HepG2 (cell line): ENCODE results near the gene SPTA1. TPM values are rescaled to one million over a fixed set of nuclear protein-coding genes. Genes with fewer than 3 reads are reported as not detected.

Experiments
- ATAC-seq: fragments of 200-7000 bp; cut with Tn5 transposase; 3 replicates; pipeline ENCODE4 v1.9.1; 2020; ENCODE audit warnings: mild to moderate bottlenecking, moderate library complexity
- BruUV-seq: library from RNA; stranded (reverse); fragments of 400-500 nt; replicated peaks from 2 replicates; lab custom pipeline; 2021; lab: Mats Ljungman, UMichigan
- CTCF ChIA-PET: fragments of 300-600 bp; formaldehyde crosslinking; extraction: SDS; loops from one replicate; lab custom pipeline; 2021; ENCODE audit warnings: low total read pairs, inconsistent platforms, low intra/inter-chr PET ratio; lab: Yijun Ruan, JAX
- POLR2A ChIA-PET: fragments of 350-600 bp; sonication (Branson Sonifier 250); formaldehyde crosslinking; loops from one replicate; lab custom pipeline; 2020; ENCODE audit warnings: antibody characterized with exemption, inconsistent platforms; lab: Yijun Ruan, JAX
- DNase-seq: peaks from one replicate; pipeline ENCODE4 v3.0.0-alpha.2; 2015; ENCODE audit warnings: low spot score
- FAIRE-seq: peaks from 3 replicates; lab custom pipeline; 2011; peaks lifted over from hg19 to GRCh38; lab: Jason Lieb, UNC
- H2AFZ ChIP-seq: one replicate; pipeline ENCODE4 v1.6.1; 2011; ENCODE audit warnings: low read length, inconsistent platforms
- H3K27ac ChIP-seq: fragments of 300-600 bp; 3 replicates; pipeline ENCODE4 v1.8.0; 2011; ENCODE audit warnings: mixed run types, mild to moderate bottlenecking, mixed read lengths, low read length, inconsistent platforms; ENCODE audit not compliant: insufficient read depth; ENCODE audit errors: extremely low read length
- H3K27me3 ChIP-seq, 2 experiments: fragments of 200-600 bp in 1 of 2; 2 replicates in 1 of 2; 3 replicates in 1 of 2; pipeline versions ENCODE4 v1.6.0 to v1.8.0; 2011; ENCODE audit warnings: low read length in 2 of 2, mild to moderate bottlenecking in 2 of 2, moderate library complexity in 2 of 2, inconsistent platforms in 1 of 2; ENCODE audit not compliant: insufficient read depth in 2 of 2, control insufficient read depth in 1 of 2
- H3K36me3 ChIP-seq, 2 experiments: fragments of 200-600 bp in 1 of 2; replicated peaks in 1 of 2; 2 replicates in 1 of 2; 3 replicates in 1 of 2; pipeline versions ENCODE4 v1.5.1 to v1.8.0; 2011; ENCODE audit warnings: low read length in 2 of 2, inconsistent platforms in 1 of 2; ENCODE audit not compliant: insufficient read depth in 2 of 2, control insufficient read depth in 1 of 2
- H3K4me1 ChIP-seq: 2 replicates; pipeline ENCODE4 v1.5.1; 2012; ENCODE audit warnings: low read length, inconsistent platforms; ENCODE audit not compliant: insufficient read depth
- H3K4me2 ChIP-seq: 2 replicates; pipeline ENCODE4 v1.6.0; 2011; ENCODE audit warnings: low read depth, low read length, inconsistent platforms
- H3K4me3 ChIP-seq, 3 experiments: fragments of 200-600 bp in 1 of 3; sonication (generic), shearing (Covaris generic) in 1 of 3; replicated peaks in 1 of 3; 2 replicates each; pipeline ENCODE4 v1.5.1; 2011 to 2016; ENCODE audit warnings: low read length in 3 of 3, inconsistent platforms in 2 of 3, low read depth in 2 of 3, mild to moderate bottlenecking in 2 of 3, control low read depth in 1 of 3, mixed read lengths in 1 of 3; ENCODE audit not compliant: insufficient read depth in 1 of 3
- H3K79me2 ChIP-seq: one replicate; pipeline ENCODE4 v1.6.1; 2011; ENCODE audit warnings: low read length, inconsistent platforms; ENCODE audit not compliant: insufficient read depth
- H3K9ac ChIP-seq: 2 replicates; pipeline ENCODE4 v1.6.0; 2011; ENCODE audit warnings: mild to moderate bottlenecking, low read depth, low read length, inconsistent platforms; ENCODE audit not compliant: insufficient read depth
- H3K9me3 ChIP-seq: 2 replicates; pipeline ENCODE4 v1.5.1; 2012; ENCODE audit warnings: mild to moderate bottlenecking, low read length
- H4K20me1 ChIP-seq: 2 replicates; pipeline ENCODE4 v1.6.0; 2011; ENCODE audit warnings: inconsistent platforms, mild to moderate bottlenecking, low read length, moderate library complexity; ENCODE audit not compliant: insufficient read depth
- CCAR2 ChIP-seq: fragments of 200-400 bp; formaldehyde crosslinking; optimal IDR thresholded peaks from 2 replicates; pipeline ENCODE3; 2018; ENCODE audit warnings: low read depth, mild to moderate bottlenecking, low read length, moderate library complexity
- ELF1 ChIP-seq: sonication (generic); formaldehyde crosslinking; IDR thresholded peaks from 2 replicates; pipeline ENCODE4 v1.4.0; 2020; ENCODE audit warnings: missing genetic modification reagents
- HNRNPL ChIP-seq: fragments of 200-400 bp; formaldehyde crosslinking; IDR thresholded peaks from 2 replicates; pipeline ENCODE4 v1.6.1; 2017; ENCODE audit warnings: mild to moderate bottlenecking, low read depth, low read length
- MIER3 ChIP-seq: IDR thresholded peaks from 2 replicates; pipeline ENCODE4 v1.6.1; 2016; ENCODE audit warnings: missing compliant biosample characterization, borderline replicate concordance
- NFYB ChIP-seq: sonication (generic); formaldehyde crosslinking; IDR thresholded peaks from 2 replicates; pipeline ENCODE4 v1.4.0; 2020; ENCODE audit warnings: missing genetic modification reagents
- RFX1 ChIP-seq: fragments of 450-650 bp; IDR thresholded peaks from 2 replicates; pipeline ENCODE4 v1.6.1; 2017
- SP140L ChIP-seq: sonication (generic); formaldehyde crosslinking; IDR thresholded peaks from 2 replicates; pipeline ENCODE4 v1.4.0; 2020; ENCODE audit warnings: missing genetic modification reagents, borderline replicate concordance
- in situ Hi-C: cut with HindIII; loops from 2 replicates; pipeline ENCODE4 v1.10.0; 2017; ENCODE audit warnings: low pct_unique_long_range_greater_than_20kb; ENCODE audit not compliant: extremely low pct_ligation_motif_present
- intact Hi-C: fragments of 100-400 bp; cut with micrococcal nuclease; formaldehyde crosslinking; loops from one replicate; pipeline ENCODE4 v1.10.0; 2022; ENCODE audit not compliant: unreplicated experiment
- polyA plus RNA-seq, 8 experiments: library from polyadenylated mRNA; depleted of rRNA in 3 of 8; stranded (reverse) in 7 of 8; unstranded in 1 of 8; fragments of >200 nt; fragmentation: Illumina TruSeq in 4 of 8; extraction: Trizol in 4 of 8; gene quantifications; 2 replicates each; pipeline versions ENCODE4 v1.2.1 to v1.2.3, GENCODE V29; 2011 to 2016; ENCODE audit warnings: low read depth in 4 of 8, missing spikeins in 1 of 8, mixed read lengths in 1 of 8; ENCODE audit not compliant: insufficient read depth in 1 of 8
- total RNA-seq, 5 experiments: library from RNA; depleted of rRNA; stranded (reverse); fragments of >200 nt; fragmentation: Illumina TruSeq; extraction: Trizol; gene quantifications; 2 replicates each; pipeline ENCODE4 v1.2.3, GENCODE V29; 2016; ENCODE audit warnings: low read depth in 1 of 5
- TF ChIP-seq, protein P1 (sequence below): sonication (generic); formaldehyde crosslinking; IDR thresholded peaks from 2 replicates; pipeline ENCODE4 v1.5.0; 2020; ENCODE audit warnings: mild to moderate bottlenecking, missing genetic modification reagents
- TF ChIP-seq, protein P2 (sequence below): sonication (generic); formaldehyde crosslinking; IDR thresholded peaks from 2 replicates; pipeline ENCODE4 v1.4.0; 2020; ENCODE audit warnings: mild to moderate bottlenecking, missing genetic modification reagents, borderline replicate concordance
- TF ChIP-seq, protein P3 (sequence below): sonication (generic); formaldehyde crosslinking; IDR thresholded peaks from 2 replicates; pipeline ENCODE4 v1.4.0; 2020; ENCODE audit warnings: mild to moderate bottlenecking, low read depth, missing genetic modification reagents
- TF ChIP-seq, protein P4 (sequence below): sonication (generic); formaldehyde crosslinking; IDR thresholded peaks from 2 replicates; pipeline ENCODE4 v1.8.0; 2022; ENCODE audit warnings: low read depth, missing genetic modification reagents

The SPTA1 gene
- total and polyA plus RNA-seq, 2 of the 13 experiments (the other 11 are each of a cell fraction or from before 2014, with no cell fraction given): not detected

DNA sequence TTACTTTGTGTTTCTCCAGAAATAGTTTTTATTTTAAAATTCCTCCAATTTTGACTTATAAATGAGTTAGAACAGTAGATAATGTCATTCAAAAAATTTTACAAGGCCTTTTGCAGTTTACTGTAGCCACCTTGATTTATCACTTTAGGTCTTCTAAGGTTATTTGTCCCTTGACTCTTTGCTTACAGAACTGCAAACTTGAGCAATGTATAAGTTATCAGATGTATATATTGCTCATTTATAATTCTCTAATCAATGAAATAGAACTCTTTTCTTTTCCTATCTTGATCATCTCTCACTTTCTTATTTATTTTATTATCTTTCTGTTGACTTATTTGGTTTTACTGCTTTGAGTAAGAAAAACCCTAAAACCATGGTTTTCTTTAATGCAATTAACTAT, 5.8 kb upstream of the SPTA1 start:
- no peaks in the 10 kb centered on the region for H3K4me1 ChIP-seq
- H4K20me1 ChIP-seq: no peaks in the 10 kb centered on the region
- no peak overlapping the region for H2AFZ ChIP-seq
- no peak for FAIRE-seq
- POLR2A ChIA-PET: no interaction called here
- no peaks in the 10 kb centered on the region for H3K36me3 ChIP-seq
- intact Hi-C loops: no loop called here
- H3K9me3 ChIP-seq: no peaks in the 10 kb centered on the region
- no TSS peak for BruUV-seq
- CTCF ChIA-PET: no interaction called here
- no peak for DNase-seq
- ATAC-seq: no peak
- TF ChIP-seq ELF1 (CRISPR knock-in tag) (no peak), HNRNPL (no peak), SP140L (CRISPR knock-in tag) (no peak), CCAR2 (no peak), NFYB (no peak), MIER3 (CRISPR knock-in tag) (no peak)
- TF ChIP-seq, protein P1, sequence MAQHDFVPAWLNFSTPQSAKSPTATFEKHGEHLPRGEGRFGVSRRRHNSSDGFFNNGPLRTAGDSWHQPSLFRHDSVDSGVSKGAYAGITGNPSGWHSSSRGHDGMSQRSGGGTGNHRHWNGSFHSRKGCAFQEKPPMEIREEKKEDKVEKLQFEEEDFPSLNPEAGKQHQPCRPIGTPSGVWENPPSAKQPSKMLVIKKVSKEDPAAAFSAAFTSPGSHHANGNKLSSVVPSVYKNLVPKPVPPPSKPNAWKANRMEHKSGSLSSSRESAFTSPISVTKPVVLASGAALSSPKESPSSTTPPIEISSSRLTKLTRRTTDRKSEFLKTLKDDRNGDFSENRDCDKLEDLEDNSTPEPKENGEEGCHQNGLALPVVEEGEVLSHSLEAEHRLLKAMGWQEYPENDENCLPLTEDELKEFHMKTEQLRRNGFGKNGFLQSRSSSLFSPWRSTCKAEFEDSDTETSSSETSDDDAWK (CRISPR knock-in tag): no peak
- no peak overlapping the region for H3K4me3 ChIP-seq
- in situ Hi-C loops: no loop called here
- no peak overlapping the region for H3K9ac ChIP-seq
- H3K27me3 ChIP-seq: no peaks in the 10 kb centered on the region
- H3K4me2 ChIP-seq: no peak overlapping the region
- no peaks in the 10 kb centered on the region for H3K79me2 ChIP-seq
- no peak overlapping the region for H3K27ac ChIP-seq

DNA sequence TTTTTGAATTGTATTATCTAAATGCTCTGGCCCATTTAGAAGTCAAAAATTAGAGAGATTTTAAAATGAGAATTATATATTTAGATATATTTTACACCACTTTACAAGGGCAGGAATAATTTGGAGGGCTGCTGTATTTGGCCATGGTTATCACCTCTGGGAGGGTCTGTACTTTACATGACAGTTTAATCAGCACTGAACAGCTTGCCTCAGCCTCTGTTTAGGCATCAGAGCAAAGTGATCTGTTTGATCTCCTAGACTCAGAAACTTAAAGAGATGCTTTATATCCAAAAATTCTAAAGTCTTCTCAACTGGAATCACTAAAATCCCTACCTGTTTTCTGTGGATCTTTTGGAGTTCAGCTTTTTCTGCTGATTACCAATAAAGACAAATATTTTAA, 5.4 kb upstream of the SPTA1 start:
- H3K4me3 ChIP-seq: no peak overlapping the region
- no peaks in the 10 kb centered on the region for H4K20me1 ChIP-seq
- no peaks in the 10 kb centered on the region for H3K79me2 ChIP-seq
- no peaks in the 10 kb centered on the region for H3K9me3 ChIP-seq
- intact Hi-C loops: no loop called here
- in situ Hi-C loops: no loop called here
- H3K9ac ChIP-seq: no peak overlapping the region
- no peaks in the 10 kb centered on the region for H3K27me3 ChIP-seq
- ChIA-PET POLR2A (no interaction called here), CTCF (no interaction called here)
- no peaks in the 10 kb centered on the region for H3K4me1 ChIP-seq
- no peak overlapping the region for H3K27ac ChIP-seq
- FAIRE-seq (no peak), ATAC-seq (no peak), DNase-seq (no peak)
- no peaks in the 10 kb centered on the region for H3K36me3 ChIP-seq
- no TSS peak for BruUV-seq
- H3K4me2 ChIP-seq: no peak overlapping the region
- H2AFZ ChIP-seq: no peak overlapping the region
- TF ChIP-seq, protein P2, sequence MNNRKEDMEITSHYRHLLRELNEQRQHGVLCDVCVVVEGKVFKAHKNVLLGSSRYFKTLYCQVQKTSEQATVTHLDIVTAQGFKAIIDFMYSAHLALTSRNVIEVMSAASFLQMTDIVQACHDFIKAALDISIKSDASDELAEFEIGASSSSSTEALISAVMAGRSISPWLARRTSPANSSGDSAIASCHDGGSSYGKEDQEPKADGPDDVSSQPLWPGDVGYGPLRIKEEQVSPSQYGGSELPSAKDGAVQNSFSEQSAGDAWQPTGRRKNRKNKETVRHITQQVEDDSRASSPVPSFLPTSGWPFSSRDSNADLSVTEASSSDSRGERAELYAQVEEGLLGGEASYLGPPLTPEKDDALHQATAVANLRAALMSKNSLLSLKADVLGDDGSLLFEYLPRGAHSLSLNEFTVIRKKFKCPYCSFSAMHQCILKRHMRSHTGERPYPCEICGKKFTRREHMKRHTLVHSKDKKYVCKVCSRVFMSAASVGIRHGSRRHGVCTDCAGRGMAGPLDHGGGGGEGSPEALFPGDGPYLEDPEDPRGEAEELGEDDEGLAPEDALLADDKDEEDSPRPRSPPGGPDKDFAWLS (CRISPR knock-in tag): no peak
- TF ChIP-seq, protein P3, sequence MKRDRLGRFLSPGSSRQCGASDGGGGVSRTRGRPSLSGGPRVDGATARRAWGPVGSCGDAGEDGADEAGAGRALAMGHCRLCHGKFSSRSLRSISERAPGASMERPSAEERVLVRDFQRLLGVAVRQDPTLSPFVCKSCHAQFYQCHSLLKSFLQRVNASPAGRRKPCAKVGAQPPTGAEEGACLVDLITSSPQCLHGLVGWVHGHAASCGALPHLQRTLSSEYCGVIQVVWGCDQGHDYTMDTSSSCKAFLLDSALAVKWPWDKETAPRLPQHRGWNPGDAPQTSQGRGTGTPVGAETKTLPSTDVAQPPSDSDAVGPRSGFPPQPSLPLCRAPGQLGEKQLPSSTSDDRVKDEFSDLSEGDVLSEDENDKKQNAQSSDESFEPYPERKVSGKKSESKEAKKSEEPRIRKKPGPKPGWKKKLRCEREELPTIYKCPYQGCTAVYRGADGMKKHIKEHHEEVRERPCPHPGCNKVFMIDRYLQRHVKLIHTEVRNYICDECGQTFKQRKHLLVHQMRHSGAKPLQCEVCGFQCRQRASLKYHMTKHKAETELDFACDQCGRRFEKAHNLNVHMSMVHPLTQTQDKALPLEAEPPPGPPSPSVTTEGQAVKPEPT (CRISPR knock-in tag): no peak
- no peak for TF ChIP-seq RFX1
- TF ChIP-seq, protein P4, sequence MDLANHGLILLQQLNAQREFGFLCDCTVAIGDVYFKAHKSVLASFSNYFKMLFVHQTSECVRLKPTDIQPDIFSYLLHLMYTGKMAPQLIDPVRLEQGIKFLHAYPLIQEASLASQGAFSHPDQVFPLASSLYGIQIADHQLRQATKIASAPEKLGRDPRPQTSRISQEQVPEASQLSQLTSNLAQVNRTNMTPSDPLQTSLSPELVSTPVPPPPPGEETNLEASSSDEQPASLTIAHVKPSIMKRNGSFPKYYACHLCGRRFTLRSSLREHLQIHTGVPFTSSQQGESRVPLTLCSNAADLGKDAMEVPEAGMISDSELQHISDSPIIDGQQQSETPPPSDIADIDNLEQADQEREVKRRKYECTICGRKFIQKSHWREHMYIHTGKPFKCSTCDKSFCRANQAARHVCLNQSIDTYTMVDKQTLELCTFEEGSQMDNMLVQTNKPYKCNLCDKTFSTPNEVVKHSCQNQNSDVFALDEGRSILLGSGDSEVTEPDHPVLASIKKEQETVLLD (CRISPR knock-in tag): no peak
